SK-N-MC (cell line): ENCODE results near the gene HOTAIR.
A peak's percentile ranks its signal among the peaks of the same experiment; 100 is the strongest.

Experiments used
- DNase-seq: peaks from one replicate; pipeline ENCODE4 v3.0.0-alpha.2; 2011; ENCODE audit warnings: low read depth, low spot score
- H3K27ac ChIP-seq: fragments of 200-600 bp; sonication (generic); 2 replicates; pipeline ENCODE4 v1.5.1; 2016; ENCODE audit warnings: mixed run types
- H3K36me3 ChIP-seq: fragments of 200-600 bp; sonication (generic); 2 replicates; pipeline ENCODE4 v1.6.1; 2017; ENCODE audit warnings: antibody characterized with exemption, low read length, mixed read lengths; ENCODE audit not compliant: insufficient read depth
- H3K4me3 ChIP-seq: fragments of 200-600 bp; sonication (generic); 2 replicates; pipeline ENCODE4 v1.5.1; 2016
- H3K9ac ChIP-seq: fragments of 200-600 bp; sonication (generic); 2 replicates; pipeline ENCODE4 v1.8.0; 2017; ENCODE audit warnings: mixed run types, mixed read lengths; ENCODE audit not compliant: insufficient read length
- H3K9me3 ChIP-seq: fragments of 200-600 bp; sonication (generic); 2 replicates; pipeline ENCODE4 v1.6.1; 2017; ENCODE audit warnings: low read depth, mild to moderate bottlenecking, antibody characterized with exemption, low read length, moderate library complexity, mixed read lengths
- EZH2 ChIP-seq: fragments of 200-600 bp; sonication (generic); IDR thresholded peaks from one replicate; pipeline ENCODE4 v1.6.1; 2017; ENCODE audit warnings: antibody characterized with exemption
- FOXP2 ChIP-seq: optimal IDR thresholded peaks from 2 replicates; pipeline ENCODE3; 2011; ENCODE audit warnings: mild to moderate bottlenecking, moderate library complexity; ENCODE audit not compliant: insufficient read depth; ENCODE audit errors: extremely low read length, control extremely low read depth
- POLR2AphosphoS5 ChIP-seq: IDR thresholded peaks from 2 replicates; pipeline ENCODE4 v1.6.1; 2012; ENCODE audit warnings: mild to moderate bottlenecking, low read depth, low read length, borderline replicate concordance

The HOTAIR gene

DNA sequence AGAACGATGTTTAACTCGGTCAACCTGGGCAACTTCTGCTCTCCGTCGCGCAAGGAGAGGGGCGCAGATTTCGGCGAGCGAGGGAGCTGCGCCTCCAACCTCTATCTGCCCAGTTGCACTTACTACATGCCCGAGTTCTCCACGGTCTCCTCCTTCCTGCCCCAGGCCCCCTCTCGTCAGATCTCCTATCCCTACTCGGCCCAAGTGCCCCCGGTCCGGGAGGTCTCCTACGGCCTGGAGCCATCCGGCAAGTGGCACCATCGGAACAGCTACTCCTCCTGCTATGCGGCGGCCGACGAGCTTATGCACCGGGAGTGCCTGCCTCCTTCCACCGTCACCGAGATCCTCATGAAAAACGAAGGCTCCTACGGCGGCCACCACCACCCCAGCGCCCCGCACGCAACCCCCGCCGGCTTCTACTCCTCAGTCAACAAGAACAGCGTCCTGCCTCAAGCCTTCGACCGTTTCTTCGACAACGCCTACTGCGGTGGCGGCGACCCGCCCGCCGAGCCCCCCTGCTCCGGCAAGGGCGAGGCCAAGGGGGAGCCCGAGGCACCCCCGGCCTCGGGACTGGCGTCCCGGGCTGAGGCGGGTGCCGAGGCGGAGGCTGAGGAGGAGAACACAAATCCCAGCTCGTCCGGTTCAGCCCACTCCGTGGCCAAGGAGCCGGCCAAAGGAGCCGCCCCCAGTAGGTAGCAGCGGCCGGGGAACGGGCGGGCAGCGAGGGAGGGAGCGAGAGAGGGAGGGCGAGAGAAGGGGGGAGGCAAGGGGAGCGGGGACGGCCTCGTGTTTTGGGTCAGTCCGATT lies 1.3 kb downstream of the HOTAIR start:
- Histone ChIP-seq H3K4me3 (peak overlapping the region; percentile 93), H3K27ac (peak overlapping the region; percentile 97), H3K9me3 (no peaks in the 10 kb centered on the region), H3K9ac (peak overlapping the region; percentile 96), H3K36me3 (peaks cover 8% of the 10 kb centered on the region)
- TF ChIP-seq FOXP2 (no peak), EZH2 (no peak), POLR2AphosphoS5 (no peak; the same call in 1 of the 2 replicates)
- DNase-seq = no peak

DNA sequence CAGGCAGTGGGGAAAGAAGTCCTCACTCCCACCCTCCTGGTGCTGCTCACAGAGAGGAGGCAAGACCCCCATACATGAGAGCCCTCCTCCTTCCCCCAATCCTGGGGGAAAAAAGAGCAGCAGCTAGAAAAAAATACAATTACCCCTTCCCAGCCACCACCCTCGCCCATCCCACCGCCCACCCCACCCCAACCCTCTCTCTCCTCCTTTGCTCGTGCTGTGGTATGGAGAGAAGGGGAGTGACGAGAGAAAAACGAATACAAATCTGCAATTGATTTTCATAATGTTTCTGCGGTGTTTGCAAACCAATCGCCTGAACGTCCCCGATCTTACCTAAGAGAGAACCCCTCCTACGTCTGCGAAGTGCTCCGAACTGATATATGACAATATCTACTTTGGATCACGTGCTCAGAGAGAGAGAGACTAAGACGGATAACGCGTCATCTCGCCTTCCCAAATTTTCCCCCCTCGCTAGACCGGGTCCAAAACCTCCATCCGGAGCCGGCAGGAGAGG lies 2.0 kb downstream of the HOTAIR start, which contains the start of gene HOXC11:
Gene HOXC11 (plus strand): TSS at position 405 of the 514 bp plus-strand sequence. CDS start 116 bp downstream, outside the sequence.
- TF ChIP-seq EZH2 (no peak), FOXP2 (no peak), POLR2AphosphoS5 (peak; percentile 65)
- Histone ChIP-seq H3K27ac (peak within 1 kb of the TSS; percentile 97), H3K4me3 (peak within 1 kb of the TSS; percentile 93), H3K36me3 (peaks cover 8% of the 10 kb centered on the region), H3K9me3 (no peaks in the 10 kb centered on the region), H3K9ac (peak within 1 kb of the TSS; percentile 96)
- DNase-seq = no peak

DNA sequence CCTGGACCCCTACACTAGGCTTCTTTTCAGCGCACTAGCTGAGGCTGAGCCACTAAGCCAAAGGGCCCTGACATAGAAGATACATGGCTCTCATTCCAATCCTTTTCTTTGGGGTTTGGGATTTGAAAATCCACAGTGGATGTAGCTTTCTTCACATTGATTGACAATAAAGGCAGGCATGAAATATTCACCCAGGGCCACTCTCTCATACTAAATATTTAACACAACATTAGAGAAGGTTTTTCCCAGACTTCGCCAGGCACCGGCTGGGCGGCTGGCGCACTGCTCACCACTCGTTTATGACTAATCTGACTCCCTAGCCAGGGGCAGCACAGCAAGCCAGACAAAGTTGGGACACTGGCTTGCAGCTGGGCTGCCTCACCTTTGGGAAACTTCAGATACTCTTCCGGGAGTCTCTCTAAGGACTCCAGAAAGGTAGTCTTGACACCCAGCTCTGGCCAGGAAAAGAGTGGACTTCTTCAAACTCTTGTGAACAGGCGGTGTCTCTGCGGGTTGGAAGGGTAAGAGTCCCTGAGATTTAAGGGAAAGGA lies 2.5 kb downstream of the HOTAIR start:
- Histone ChIP-seq H3K27ac (peak overlapping the region; percentile 4; the same call in 1 of the 2 replicates), H3K9me3 (no peaks in the 10 kb centered on the region), H3K36me3 (peaks cover 8% of the 10 kb centered on the region), H3K9ac (peak overlapping the region; percentile 96), H3K4me3 (peak overlapping the region; percentile 93)
- no peak for TF ChIP-seq FOXP2
- no peak for TF ChIP-seq EZH2
- no peak for TF ChIP-seq POLR2AphosphoS5
- no peak for DNase-seq

DNA sequence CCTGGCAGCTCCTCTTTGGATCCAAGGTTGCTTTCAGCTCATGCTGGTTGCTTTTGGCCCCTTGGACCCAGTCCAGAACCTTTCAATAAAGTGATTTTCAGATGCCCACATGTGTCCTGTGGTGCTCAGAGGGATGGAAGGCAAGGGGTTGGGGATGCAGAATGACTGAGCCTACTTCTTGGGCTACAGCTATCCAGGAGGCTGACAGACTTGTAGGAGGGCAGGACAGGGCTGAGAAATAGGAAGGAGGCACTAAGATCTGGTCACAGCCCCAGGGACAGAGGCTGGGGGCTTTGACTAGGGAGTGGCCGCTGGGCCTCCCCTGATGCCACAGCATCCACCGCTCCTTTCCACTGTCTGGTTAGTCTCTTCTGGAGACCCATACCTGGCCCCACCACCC lies 3.1 kb downstream of the HOTAIR start:
- Histone ChIP-seq H3K36me3 (peaks cover 8% of the 10 kb centered on the region), H3K9me3 (no peaks in the 10 kb centered on the region), H3K9ac (no peak overlapping the region), H3K27ac (no peak overlapping the region), H3K4me3 (no peak overlapping the region)
- DNase-seq = no peak
- TF ChIP-seq POLR2AphosphoS5 (no peak), FOXP2 (no peak), EZH2 (no peak)

DNA sequence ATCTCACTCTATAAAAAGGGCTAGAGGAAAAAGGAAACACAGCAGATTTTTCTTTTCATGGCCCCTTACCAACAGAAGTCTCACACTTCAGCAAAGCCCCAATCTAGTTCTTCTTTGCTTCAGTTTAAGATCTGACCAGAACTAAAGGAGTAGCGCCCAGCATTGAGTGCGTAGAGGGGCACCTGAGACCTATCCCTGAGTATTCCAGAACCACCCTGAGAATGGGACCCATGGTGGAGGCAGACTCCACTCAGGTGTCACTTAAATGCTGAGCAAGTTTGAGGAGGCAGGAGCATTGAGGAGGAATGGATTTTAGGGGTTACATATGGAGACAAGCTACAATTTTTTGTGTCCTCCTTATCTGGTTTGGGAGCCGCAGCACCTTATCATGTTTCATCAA lies 3.6 kb downstream of the HOTAIR start:
- no peak for DNase-seq

DNA sequence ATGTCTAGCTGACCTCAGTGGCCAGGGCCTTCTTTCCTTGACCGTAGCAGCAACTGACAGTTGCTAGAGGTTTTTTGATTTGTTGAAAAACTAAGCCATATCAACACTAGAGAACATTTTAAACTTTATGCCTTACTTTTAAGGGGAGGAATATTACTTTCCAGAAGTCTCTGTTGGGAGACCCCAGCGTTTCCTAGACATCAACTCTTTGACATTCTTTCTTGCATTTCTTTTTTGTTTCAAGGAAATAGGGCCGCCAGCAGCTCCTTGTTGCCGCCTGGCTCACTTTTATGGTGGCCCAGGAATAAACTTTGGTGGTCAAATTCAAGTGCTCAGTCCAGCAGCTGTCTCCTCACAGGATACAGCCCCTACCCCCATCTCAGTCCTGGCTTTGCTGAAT lies 4.3 kb downstream of the HOTAIR start:
- H3K4me3 ChIP-seq = no peak overlapping the region
- TF ChIP-seq POLR2AphosphoS5 = no peak
- TF ChIP-seq FOXP2 = no peak
- no peak for TF ChIP-seq EZH2
- no peak overlapping the region for H3K27ac ChIP-seq
- peaks cover 2% of the 10 kb centered on the region for H3K36me3 ChIP-seq
- H3K9me3 ChIP-seq = no peaks in the 10 kb centered on the region
- H3K9ac ChIP-seq = no peak overlapping the region
- no peak for DNase-seq

More for the DNA sequence above, 3.6 kb downstream of the HOTAIR start:
- H3K9me3 ChIP-seq = no peaks in the 10 kb centered on the region
- H3K9ac ChIP-seq = no peak overlapping the region
- H3K27ac ChIP-seq = no peak overlapping the region
- peaks cover 8% of the 10 kb centered on the region for H3K36me3 ChIP-seq
- no peak for TF ChIP-seq POLR2AphosphoS5
- TF ChIP-seq EZH2 = no peak
- no peak for TF ChIP-seq FOXP2
- H3K4me3 ChIP-seq = no peak overlapping the region

DNA sequence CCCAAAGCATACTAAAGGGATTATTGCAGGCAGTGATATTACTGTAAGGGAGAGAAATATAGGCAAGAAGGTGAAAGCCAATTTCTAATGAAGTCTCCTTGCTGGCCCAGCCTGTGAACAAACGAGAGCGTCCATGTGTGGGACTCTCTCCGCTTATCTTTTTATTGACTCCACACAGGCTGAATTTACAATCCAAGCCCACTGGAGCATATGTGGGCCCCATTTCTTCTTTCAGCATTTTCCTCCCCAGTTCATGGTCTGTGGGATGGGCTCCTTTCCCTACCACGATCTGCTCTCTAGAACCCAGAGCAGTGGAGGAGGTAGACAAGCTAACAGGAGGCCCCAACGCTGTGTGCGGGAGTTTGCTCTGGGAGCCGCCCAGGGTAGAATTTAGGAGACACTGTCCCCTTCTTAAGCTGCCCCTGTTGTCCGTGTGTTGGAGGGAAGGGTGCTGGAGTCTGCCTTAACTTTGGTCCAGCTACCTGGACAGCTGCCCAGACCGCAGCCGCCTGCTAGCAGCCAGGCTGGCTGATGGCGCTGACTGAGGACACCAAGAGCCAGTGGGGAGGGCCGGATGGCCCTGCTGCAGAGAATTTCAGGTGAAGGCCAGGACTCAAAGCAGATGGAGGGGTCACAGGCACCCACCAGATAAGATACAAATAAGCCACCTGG lies 5.0 kb downstream of the HOTAIR start:
- H3K9me3 ChIP-seq = no peaks in the 10 kb centered on the region
- TF ChIP-seq EZH2 (no peak), POLR2AphosphoS5 (no peak), FOXP2 (no peak)
- H3K4me3 ChIP-seq = no peak overlapping the region
- 0 out of 2 replicates have a peak, but pooled peaks cover 6% of the 10 kb centered on the region for H3K36me3 ChIP-seq
- H3K27ac ChIP-seq = peak overlapping the region; percentile 94
- DNase-seq = no peak
- no peak overlapping the region for H3K9ac ChIP-seq
